Measurements from ENCODE around the gene HES2. TPM values are rescaled to one million over a fixed set of nuclear protein-coding genes. Genes with fewer than 3 reads are reported as not detected.

HES2 gene
- not detected for total RNA-seq
- 0.46 TPM for polyA plus RNA-seq (2013, experiment 1 of 2)
- 0.04 TPM for polyA plus RNA-seq (2013, experiment 2 of 2)
- long read RNA-seq, experiment 1, result 0 reads
- long read RNA-seq, experiment 2, result 0 reads
- long read RNA-seq, experiment 3, result 0 reads
- long read RNA-seq, experiment 4, result 0 reads

DNA sequence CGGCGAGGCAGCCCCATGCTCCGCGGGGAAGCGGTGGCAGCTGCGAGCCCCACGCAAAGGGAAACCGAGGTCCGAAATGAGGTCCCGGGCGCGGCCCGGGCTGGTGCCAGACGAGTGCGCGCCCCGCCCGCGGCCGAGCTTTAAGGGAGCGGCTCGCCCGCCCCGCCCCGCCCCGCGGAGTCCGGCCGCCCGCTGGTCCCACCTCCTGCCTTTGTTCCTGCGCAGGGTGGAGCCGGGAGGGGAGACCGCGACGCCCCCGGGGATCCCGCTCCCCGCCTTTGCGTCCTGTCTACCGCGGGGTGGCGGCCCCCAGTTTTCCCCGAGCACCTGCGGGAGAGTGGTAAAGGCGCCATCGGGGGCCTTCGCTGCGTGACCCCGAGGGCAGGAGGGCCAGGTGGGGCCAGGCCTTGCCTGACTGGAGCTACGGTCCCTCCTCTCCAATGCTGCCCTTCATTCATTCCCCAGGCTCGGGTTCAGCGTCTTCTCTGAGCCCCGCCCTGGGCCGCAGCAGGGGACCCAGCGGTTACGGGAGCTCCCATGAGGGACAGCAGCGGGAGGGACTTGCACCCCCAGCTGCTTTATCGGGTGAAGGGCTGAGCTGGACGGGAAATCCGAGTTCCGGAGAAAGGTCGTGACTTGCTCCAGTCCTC, at the start of gene HES2:
HES2 (minus strand) TSS at position 116 of the 650 bp plus-strand sequence; CDS start at position 17, 99 bp downstream.
- no peak within 1 kb of the TSS for H3K27ac ChIP-seq (ENCODE audit: low read depth, low read length)
- H3K4me1 Mint-ChIP-seq, result peaks cover 6% of the 10 kb centered on the region
- H3K9ac ChIP-seq (ENCODE audit: extremely low read depth, low read length, poor library complexity, severe bottlenecking), result no peak within 1 kb of the TSS
- H3K4me3 ChIP-seq (ENCODE audit: low read length), result no peak within 1 kb of the TSS
- peak within 1 kb of the TSS; percentile 37 for H3K4me3 Mint-ChIP-seq
- H3K36me3 ChIP-seq (ENCODE audit: control insufficient read depth, insufficient read depth, low read length), result no peaks in the 10 kb centered on the region
- H3K4me1 ChIP-seq (ENCODE audit: control insufficient read depth, insufficient read depth, low read length), result peaks cover 4% of the 10 kb centered on the region
- peak; percentile 87 for DNase-seq
- H3K27ac Mint-ChIP-seq, result no peak within 1 kb of the TSS
- no peaks in the 10 kb centered on the region for H3K9me3 ChIP-seq (ENCODE audit: control insufficient read depth, low read length)
- H3K9me3 Mint-ChIP-seq, result no peaks in the 10 kb centered on the region
- TF ChIP-seq, protein P1, sequence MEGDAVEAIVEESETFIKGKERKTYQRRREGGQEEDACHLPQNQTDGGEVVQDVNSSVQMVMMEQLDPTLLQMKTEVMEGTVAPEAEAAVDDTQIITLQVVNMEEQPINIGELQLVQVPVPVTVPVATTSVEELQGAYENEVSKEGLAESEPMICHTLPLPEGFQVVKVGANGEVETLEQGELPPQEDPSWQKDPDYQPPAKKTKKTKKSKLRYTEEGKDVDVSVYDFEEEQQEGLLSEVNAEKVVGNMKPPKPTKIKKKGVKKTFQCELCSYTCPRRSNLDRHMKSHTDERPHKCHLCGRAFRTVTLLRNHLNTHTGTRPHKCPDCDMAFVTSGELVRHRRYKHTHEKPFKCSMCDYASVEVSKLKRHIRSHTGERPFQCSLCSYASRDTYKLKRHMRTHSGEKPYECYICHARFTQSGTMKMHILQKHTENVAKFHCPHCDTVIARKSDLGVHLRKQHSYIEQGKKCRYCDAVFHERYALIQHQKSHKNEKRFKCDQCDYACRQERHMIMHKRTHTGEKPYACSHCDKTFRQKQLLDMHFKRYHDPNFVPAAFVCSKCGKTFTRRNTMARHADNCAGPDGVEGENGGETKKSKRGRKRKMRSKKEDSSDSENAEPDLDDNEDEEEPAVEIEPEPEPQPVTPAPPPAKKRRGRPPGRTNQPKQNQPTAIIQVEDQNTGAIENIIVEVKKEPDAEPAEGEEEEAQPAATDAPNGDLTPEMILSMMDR (conservative IDR thresholded peaks at IDR 0.05), result no peak
- peaks cover 100% of the 10 kb centered on the region for H3K27me3 ChIP-seq (ENCODE audit: control insufficient read depth, insufficient read depth, low read length, poor library complexity, severe bottlenecking)
- WGBS, 2 experiments (ENCODE audit: insufficient coverage in 1 of 2, insufficient read length in 1 of 2), result 1 to 2% methylated on average over 18 to 62 of the region's 62 CpGs
- H3K27me3 Mint-ChIP-seq (ENCODE audit: insufficient read depth), result peaks cover 94% of the 10 kb centered on the region
- no peaks in the 10 kb centered on the region for H3K36me3 Mint-ChIP-seq (ENCODE audit: low read depth)

DNA sequence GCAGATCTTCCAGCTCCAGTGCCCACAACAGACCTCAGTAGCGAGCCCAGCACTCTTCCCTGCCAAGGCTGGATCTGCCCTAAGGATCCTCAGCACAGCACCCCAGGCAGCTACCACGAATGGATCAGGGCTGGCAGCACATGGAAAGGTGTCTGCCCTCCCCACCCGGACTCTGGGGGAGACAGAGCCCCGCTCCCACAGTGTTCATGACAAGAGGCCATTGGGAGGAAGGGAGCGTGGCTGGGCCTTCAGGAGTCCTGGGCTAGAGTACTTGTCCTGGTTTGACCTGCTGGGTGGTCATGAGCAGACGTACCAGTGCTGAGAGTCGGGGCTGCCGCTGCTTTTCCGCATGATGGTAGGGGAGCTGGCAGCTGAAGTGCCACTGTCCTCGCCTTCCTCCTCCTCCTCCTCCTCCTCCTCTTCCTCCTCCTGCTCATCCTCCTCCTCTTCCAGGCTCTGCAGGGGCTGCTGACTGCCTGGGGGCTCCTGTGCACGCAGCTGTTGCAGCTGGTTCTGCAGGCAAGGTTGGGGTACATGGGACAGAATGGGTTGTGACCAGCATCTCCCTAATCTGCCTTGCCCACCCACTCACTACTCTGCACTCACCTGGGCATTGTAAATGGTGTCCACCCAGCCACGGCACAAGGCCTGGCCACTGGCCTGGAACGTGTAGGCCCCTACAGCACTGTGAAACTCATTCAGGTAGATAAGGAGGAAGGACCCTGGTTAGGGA, 49.2 kb upstream of the HES2 start:
- H3K4me1 Mint-ChIP-seq, result peaks cover 2% of the 10 kb centered on the region
- TF ChIP-seq, protein P1 (conservative IDR thresholded peaks at IDR 0.05), result no peak
- no peak overlapping the region for H3K27ac Mint-ChIP-seq
- peaks cover 47% of the 10 kb centered on the region for H3K36me3 Mint-ChIP-seq (ENCODE audit: low read depth)
- H3K36me3 ChIP-seq (ENCODE audit: control insufficient read depth, insufficient read depth, low read length), result peaks cover 27% of the 10 kb centered on the region
- H3K4me3 ChIP-seq (ENCODE audit: low read length), result no peak overlapping the region
- no peak overlapping the region for H3K4me3 Mint-ChIP-seq
- no peaks in the 10 kb centered on the region for H3K9me3 Mint-ChIP-seq
- no peaks in the 10 kb centered on the region for H3K9me3 ChIP-seq (ENCODE audit: control insufficient read depth, low read length)
- H3K9ac ChIP-seq (ENCODE audit: extremely low read depth, low read length, poor library complexity, severe bottlenecking), result no peak overlapping the region
- no peaks in the 10 kb centered on the region for H3K4me1 ChIP-seq (ENCODE audit: control insufficient read depth, insufficient read depth, low read length)
- H3K27me3 Mint-ChIP-seq (ENCODE audit: insufficient read depth), result peaks cover 14% of the 10 kb centered on the region
- no peaks in the 10 kb centered on the region for H3K27me3 ChIP-seq (ENCODE audit: control insufficient read depth, insufficient read depth, low read length, poor library complexity, severe bottlenecking)
- WGBS, 2 experiments (ENCODE audit: insufficient coverage in 1 of 2, insufficient read length in 1 of 2), result 92 to 98% methylated on average over 10 to 13 of the region's 13 CpGs
- no peak for DNase-seq
- no peak overlapping the region for H3K27ac ChIP-seq (ENCODE audit: low read depth, low read length)

GRCh38 chr1:6467744-6468688, 48.3 kb upstream of the HES2 start:
- Mint-ChIP-seq H3K4me1 (peaks cover 2% of the 10 kb centered on the region), H3K9me3 (no peaks in the 10 kb centered on the region), H3K27me3 (ENCODE audit: insufficient read depth) (peaks cover 17% of the 10 kb centered on the region), H3K27ac (no peak overlapping the region), H3K36me3 (ENCODE audit: low read depth) (peaks cover 47% of the 10 kb centered on the region), H3K4me3 (no peak overlapping the region)
- no peak overlapping the region for H3K4me3 ChIP-seq (ENCODE audit: low read length)
- 94 to 96% methylated on average over 24 to 30 of the region's 30 CpGs for WGBS, 2 experiments (ENCODE audit: insufficient coverage in 1 of 2, insufficient read length in 1 of 2)
- TF ChIP-seq, protein P1 (conservative IDR thresholded peaks at IDR 0.05), result no peak
- DNase-seq, result no peak
- H3K36me3 ChIP-seq (ENCODE audit: control insufficient read depth, insufficient read depth, low read length), result peaks cover 23% of the 10 kb centered on the region
- H3K4me1 ChIP-seq (ENCODE audit: control insufficient read depth, insufficient read depth, low read length), result no peaks in the 10 kb centered on the region
- H3K27me3 ChIP-seq (ENCODE audit: control insufficient read depth, insufficient read depth, low read length, poor library complexity, severe bottlenecking), result no peaks in the 10 kb centered on the region
- H3K9ac ChIP-seq (ENCODE audit: extremely low read depth, low read length, poor library complexity, severe bottlenecking), result no peak overlapping the region
- H3K27ac ChIP-seq (ENCODE audit: low read depth, low read length), result no peak overlapping the region
- H3K9me3 ChIP-seq (ENCODE audit: control insufficient read depth, low read length), result no peaks in the 10 kb centered on the region

Measured in endodermal cell (in vitro differentiated cells).